Osteoblast (primary cell): ENCODE results near the gene PKN3. TPM values are rescaled to one million over a fixed set of nuclear protein-coding genes. Genes with fewer than 3 reads are reported as not detected.
A peak's percentile ranks its signal among the peaks of the same experiment; 100 is the strongest.

Experiments used
- DNase-seq: peaks from one replicate; pipeline ENCODE4 v3.0.0; 2011; ENCODE audit warnings: low spot score, mixed read lengths; ENCODE audit not compliant: insufficient read length; ENCODE audit errors: missing footprints
- H2AFZ ChIP-seq: 2 replicates; pipeline ENCODE4 v1.6.0; 2011; ENCODE audit warnings: mild to moderate bottlenecking, low read length
- H3K27ac ChIP-seq: 2 replicates; pipeline ENCODE4 v1.5.1; 2011; ENCODE audit warnings: mild to moderate bottlenecking, low read depth, low read length, moderate library complexity
- H3K27me3 ChIP-seq: 2 replicates; pipeline ENCODE4 v1.6.0; 2012; ENCODE audit warnings: mild to moderate bottlenecking, control low read depth, inconsistent platforms, low read length, moderate library complexity; ENCODE audit not compliant: insufficient read depth
- H3K36me3 ChIP-seq: 2 replicates; pipeline ENCODE4 v1.5.1; 2011; ENCODE audit warnings: mild to moderate bottlenecking, low read length, control low read depth, moderate library complexity; ENCODE audit not compliant: insufficient read depth
- H3K4me1 ChIP-seq: 2 replicates; pipeline ENCODE4 v1.5.1; 2011; ENCODE audit warnings: mild to moderate bottlenecking, low read length, control low read depth, moderate library complexity; ENCODE audit not compliant: insufficient read depth
- H3K4me2 ChIP-seq: 2 replicates; pipeline ENCODE4 v1.6.0; 2011; ENCODE audit warnings: mild to moderate bottlenecking, low read length; ENCODE audit not compliant: insufficient read depth
- H3K4me3 ChIP-seq: fragments of 200-600 bp; sonication (generic); 3 replicates; pipeline ENCODE4 v1.5.1; 2012; ENCODE audit warnings: mild to moderate bottlenecking, low read length, inconsistent platforms; ENCODE audit not compliant: insufficient read depth
- H3K79me2 ChIP-seq: 2 replicates; pipeline ENCODE4 v1.6.0; 2012; ENCODE audit warnings: mild to moderate bottlenecking, low read length, control low read depth, inconsistent platforms; ENCODE audit not compliant: insufficient read depth
- H3K9me3 ChIP-seq: 2 replicates; pipeline ENCODE4 v1.5.1; 2011; ENCODE audit warnings: low read depth, low read length, control low read depth
- H4K20me1 ChIP-seq: 2 replicates; pipeline ENCODE4 v1.6.0; 2012; ENCODE audit warnings: mild to moderate bottlenecking, low read length, control low read depth; ENCODE audit not compliant: insufficient read depth
- CTCF ChIP-seq: IDR thresholded peaks from 2 replicates; pipeline ENCODE4 v1.5.1; 2011; ENCODE audit warnings: mild to moderate bottlenecking, low read depth, low read length, moderate library complexity; ENCODE audit errors: extremely low read depth
- total RNA-seq: library from RNA; depleted of rRNA; stranded (reverse); fragments of >200 nt; gene quantifications from 2 replicates; pipeline ENCODE4 v1.2.3, GENCODE V29; 2012

The PKN3 gene
- total RNA-seq, 1 donor, result 4.3 TPM

GRCh38 chr9:128718475-128718874 is 16.2 kb downstream of the PKN3 start:
- no peaks in the 10 kb centered on the region for H3K27me3 ChIP-seq
- H3K36me3 ChIP-seq, result no peaks in the 10 kb centered on the region
- H2AFZ ChIP-seq, result no peak overlapping the region
- H3K9me3 ChIP-seq, result no peaks in the 10 kb centered on the region
- no peak for TF ChIP-seq CTCF
- H4K20me1 ChIP-seq, result no peaks in the 10 kb centered on the region
- no peaks in the 10 kb centered on the region for H3K79me2 ChIP-seq
- DNase-seq, result no peak
- H3K27ac ChIP-seq, result no peak overlapping the region
- no peak overlapping the region for H3K4me2 ChIP-seq
- peaks cover 1% of the 10 kb centered on the region for H3K4me1 ChIP-seq
- H3K4me3 ChIP-seq, result no peak overlapping the region

- no peaks in the 10 kb centered on the region for H3K79me2 ChIP-seq
- peak; percentile 55 for DNase-seq
- peaks cover 8% of the 10 kb centered on the region for H3K4me1 ChIP-seq
- no peaks in the 10 kb centered on the region for H3K27me3 ChIP-seq
- H3K9me3 ChIP-seq, result no peaks in the 10 kb centered on the region
- no peaks in the 10 kb centered on the region for H4K20me1 ChIP-seq
- no peak overlapping the region for H2AFZ ChIP-seq
- no peak for TF ChIP-seq CTCF
- no peak overlapping the region for H3K4me3 ChIP-seq
- no peaks in the 10 kb centered on the region for H3K36me3 ChIP-seq
- no peak overlapping the region for H3K4me2 ChIP-seq
- H3K27ac ChIP-seq, result no peak overlapping the region
Measured at GRCh38 chr9:128719919-128720605, 17.8 kb downstream of the PKN3 start.

- H3K4me3 ChIP-seq, result no peak overlapping the region
- DNase-seq, result peak; percentile 65
- no peaks in the 10 kb centered on the region for H3K27me3 ChIP-seq
- H3K4me2 ChIP-seq, result no peak overlapping the region
- TF ChIP-seq CTCF, result no peak
- no peaks in the 10 kb centered on the region for H3K36me3 ChIP-seq
- no peak overlapping the region for H2AFZ ChIP-seq
- no peaks in the 10 kb centered on the region for H3K79me2 ChIP-seq
- H3K27ac ChIP-seq, result no peak overlapping the region
- H3K4me1 ChIP-seq, result peaks cover 8% of the 10 kb centered on the region
- H3K9me3 ChIP-seq, result no peaks in the 10 kb centered on the region
- no peaks in the 10 kb centered on the region for H4K20me1 ChIP-seq
Measured at GRCh38 chr9:128720841-128721486, 18.7 kb downstream of the PKN3 start.

- Histone ChIP-seq H3K27me3 (no peaks in the 10 kb centered on the region), H3K36me3 (no peaks in the 10 kb centered on the region), H3K27ac (no peak overlapping the region), H3K4me1 (peaks cover 8% of the 10 kb centered on the region), H4K20me1 (no peaks in the 10 kb centered on the region), H2AFZ (no peak overlapping the region), H3K4me2 (no peak overlapping the region), H3K79me2 (no peaks in the 10 kb centered on the region), H3K9me3 (no peaks in the 10 kb centered on the region), H3K4me3 (no peak overlapping the region)
- DNase-seq, result peak; percentile 70
- TF ChIP-seq CTCF, result no peak
Measured at GRCh38 chr9:128721487-128722010, 19.2 kb downstream of the PKN3 start.
